ENCODE data around the gene ABCC2.
"Not testable (repeated sequence)": the region's sequence is repeated elsewhere in the genome, so short reads cannot be mapped to it uniquely, and the experiment has no call there.

ABCC2 gene

GRCh38 chr10:99809931-99810615, 27.6 kb downstream of the ABCC2 start:
- DNase-seq = no peak

- no peak for DNase-seq
These were observed 29.7 kb downstream of the ABCC2 start for GRCh38 chr10:99812177-99812576.

- DNase-seq = no peak
These were observed 31.7 kb downstream of the ABCC2 start for GRCh38 chr10:99814143-99814542.

- DNase-seq = no peak
These were observed 33.2 kb downstream of the ABCC2 start for GRCh38 chr10:99815621-99816020.

- DNase-seq = no peak
These were observed 45.5 kb downstream of the ABCC2 start for GRCh38 chr10:99827936-99828335.

- DNase-seq = no peak
These were observed 46.0 kb downstream of the ABCC2 start for GRCh38 chr10:99828464-99828863.

- DNase-seq = no peak
These were observed 50.0 kb downstream of the ABCC2 start for GRCh38 chr10:99832439-99832838.

GRCh38 chr10:99834410-99834809, 52.0 kb downstream of the ABCC2 start:
- DNase-seq = no peak

GRCh38 chr10:99835947-99836346, 53.5 kb downstream of the ABCC2 start:
- DNase-seq = no peak

GRCh38 chr10:99836711-99837110, 54.3 kb downstream of the ABCC2 start:
- DNase-seq = no peak

- not testable (repeated sequence) for DNase-seq
These were observed 58.4 kb downstream of the ABCC2 start for GRCh38 chr10:99840859-99841258.

- no peak for DNase-seq
These were observed 59.3 kb downstream of the ABCC2 start for GRCh38 chr10:99841746-99842145.

- no peak for DNase-seq
These were observed 60.9 kb downstream of the ABCC2 start for GRCh38 chr10:99843310-99843709.

GRCh38 chr10:99844433-99844955, 62.1 kb downstream of the ABCC2 start:
- DNase-seq = no peak

GRCh38 chr10:99845837-99846382, 63.5 kb downstream of the ABCC2 start:
- DNase-seq = peak; percentile 64

- DNase-seq = no peak
These were observed 66.6 kb downstream of the ABCC2 start for GRCh38 chr10:99849057-99849456.

GRCh38 chr10:99849536-99849935, 67.1 kb downstream of the ABCC2 start:
- DNase-seq = no peak

- no peak for DNase-seq
These were observed 67.8 kb downstream of the ABCC2 start for GRCh38 chr10:99850021-99850766.

- DNase-seq = no peak
These were observed 68.4 kb downstream of the ABCC2 start for GRCh38 chr10:99850767-99851340.

- no peak for DNase-seq
These were observed 69.4 kb downstream of the ABCC2 start for GRCh38 chr10:99851825-99852224.

GRCh38 chr10:99852481-99853213, 70.2 kb downstream of the ABCC2 start:
- no peak for DNase-seq

GRCh38 chr10:99853655-99854054, 71.2 kb downstream of the ABCC2 start:
- DNase-seq = no peak

- DNase-seq = no peak
These were observed 72.4 kb downstream of the ABCC2 start for GRCh38 chr10:99854860-99855259.

Measured in activated CD8-positive, alpha-beta memory T cell treated with anti-CD3 and anti-CD28 coated beads, Interleukin-2, amount 50 U/mL, for 4 hours (primary cell).